ENCODE results near the gene CDK5RAP3. TPM values are rescaled to one million over a fixed set of nuclear protein-coding genes. Genes with fewer than 3 reads are reported as not detected.

CDK5RAP3 gene
- total and polyA plus RNA-seq, 2 of the 13 experiments (the other 11 are each of a cell fraction or from before 2014, with no cell fraction given), result 128 to 154 TPM

GRCh38 chr17:47980541-47980940, 9.6 kb downstream of the CDK5RAP3 start (continued):
- TF ChIP-seq ZNF3 (CRISPR knock-in tag; IDR thresholded peaks at IDR 0.05) (no peak), DDIT3 (CRISPR knock-in tag; IDR thresholded peaks at IDR 0.05) (no peak), HNF4G (IDR thresholded peaks at IDR 0.05; ENCODE audit: borderline replicate concordance, low read depth, low read length) (no peak), HNF4G (CRISPR knock-in tag; IDR thresholded peaks at IDR 0.05; ENCODE audit: borderline replicate concordance, low read depth) (no peak)

GRCh38 chr17:47981462-47981861, 10.5 kb downstream of the CDK5RAP3 start:
- BruUV-seq (replicated peaks), result no TSS peak
- H3K27ac ChIP-seq (ENCODE audit: extremely low read length, insufficient read depth, low read length), result no peak overlapping the region
- no peak overlapping the region for H3K4me3 ChIP-seq (replicated peaks in 1 of 3; ENCODE audit: insufficient read depth in 1 of 3, low read depth in 2 of 3, low read length in 3 of 3)
- FAIRE-seq (no peak), DNase-seq (ENCODE audit: low spot score) (no peak), ATAC-seq (no peak)
- 95% methylated on average over 9 of the region's 9 CpGs for WGBS (ENCODE audit: low lambda C conversion rate)
- H3K27me3 ChIP-seq (ENCODE audit: control insufficient read depth in 1 of 2, insufficient read depth in 2 of 2, low read length in 2 of 2), result no peaks in the 10 kb centered on the region
- H3K9ac ChIP-seq (ENCODE audit: insufficient read depth, low read depth, low read length), result no peak overlapping the region
- H3K36me3 ChIP-seq (replicated peaks in 1 of 2; ENCODE audit: control insufficient read depth in 1 of 2, insufficient read depth in 2 of 2, low read length in 2 of 2), result peaks cover 30 to 61% of the 10 kb centered on the region in 2 experiments
- H3K9me3 ChIP-seq (ENCODE audit: low read length), result no peaks in the 10 kb centered on the region
- CTCF ChIA-PET (ENCODE audit: low intra/inter-chr PET ratio, low total read pairs), result no interaction called here
- H2AFZ ChIP-seq (ENCODE audit: low read length), result no peak overlapping the region
- no peaks in the 10 kb centered on the region for H3K79me2 ChIP-seq (ENCODE audit: insufficient read depth, low read length)
- peaks cover 5% of the 10 kb centered on the region; the same call in 1 of the 2 replicates for H4K20me1 ChIP-seq (ENCODE audit: insufficient read depth, low read length)
- in situ Hi-C loops (cut with HindIII; ENCODE audit: extremely low pct_ligation_motif_present, low pct_unique_long_range_greater_than_20kb), result no loop called here
- no peak overlapping the region for H3K4me2 ChIP-seq (ENCODE audit: low read depth, low read length)
- TF ChIP-seq ARID4A (CRISPR knock-in tag; IDR thresholded peaks at IDR 0.05; ENCODE audit: borderline replicate concordance), result no peak
- no peak for TF ChIP-seq REL (CRISPR knock-in tag; conservative IDR thresholded peaks at IDR 0.05)
- no peak for TF ChIP-seq ZNF775 (CRISPR knock-in tag; IDR thresholded peaks at IDR 0.05; ENCODE audit: borderline replicate concordance)
- TF ChIP-seq TEAD2 (CRISPR knock-in tag; IDR thresholded peaks at IDR 0.05), result no peak
- no peak for TF ChIP-seq ARHGAP35 (CRISPR knock-in tag; IDR thresholded peaks at IDR 0.05; ENCODE audit: borderline replicate concordance)
- TF ChIP-seq RARG (CRISPR knock-in tag; IDR thresholded peaks at IDR 0.05; ENCODE audit: low read depth), result no peak
- no peak for TF ChIP-seq SKI (IDR thresholded peaks at IDR 0.05; ENCODE audit: partially characterized antibody)
- TF ChIP-seq KLF6 (CRISPR knock-in tag; IDR thresholded peaks at IDR 0.05), result no peak
- POLR2A ChIA-PET, result interaction anchor here (1.3 kb wide), 1 partner anchor 40 kb away, joined by 4 read pairs; the partner anchor contains the start of gene PNPO
- no peaks in the 10 kb centered on the region for H3K4me1 ChIP-seq (ENCODE audit: insufficient read depth, low read length)
- intact Hi-C loops (cut with micrococcal nuclease; ENCODE audit: unreplicated experiment), result no loop called here
